Measurements from ENCODE around the gene PPT2.

DNA sequence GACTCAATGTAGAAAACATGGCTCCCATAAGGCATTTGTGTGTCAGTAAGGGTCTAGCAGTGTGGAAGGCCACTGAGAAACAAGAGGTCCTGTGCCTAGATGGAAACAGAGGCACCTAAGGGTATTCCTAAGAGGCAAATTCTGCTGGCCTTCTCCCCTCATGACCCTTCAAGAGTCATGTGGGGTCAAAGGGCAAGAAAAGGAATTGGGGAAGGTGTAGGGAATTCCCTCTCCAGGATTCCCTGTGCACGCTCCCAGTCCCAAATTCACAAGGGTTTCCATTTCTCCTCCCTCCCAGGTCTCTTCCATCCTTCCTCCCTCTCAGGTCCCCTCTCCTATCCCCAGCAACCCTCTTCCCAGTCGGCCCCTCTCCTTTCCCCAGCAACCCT, 21.4 kb downstream of the PPT2 start:
- TF ChIP-seq, protein P1, sequence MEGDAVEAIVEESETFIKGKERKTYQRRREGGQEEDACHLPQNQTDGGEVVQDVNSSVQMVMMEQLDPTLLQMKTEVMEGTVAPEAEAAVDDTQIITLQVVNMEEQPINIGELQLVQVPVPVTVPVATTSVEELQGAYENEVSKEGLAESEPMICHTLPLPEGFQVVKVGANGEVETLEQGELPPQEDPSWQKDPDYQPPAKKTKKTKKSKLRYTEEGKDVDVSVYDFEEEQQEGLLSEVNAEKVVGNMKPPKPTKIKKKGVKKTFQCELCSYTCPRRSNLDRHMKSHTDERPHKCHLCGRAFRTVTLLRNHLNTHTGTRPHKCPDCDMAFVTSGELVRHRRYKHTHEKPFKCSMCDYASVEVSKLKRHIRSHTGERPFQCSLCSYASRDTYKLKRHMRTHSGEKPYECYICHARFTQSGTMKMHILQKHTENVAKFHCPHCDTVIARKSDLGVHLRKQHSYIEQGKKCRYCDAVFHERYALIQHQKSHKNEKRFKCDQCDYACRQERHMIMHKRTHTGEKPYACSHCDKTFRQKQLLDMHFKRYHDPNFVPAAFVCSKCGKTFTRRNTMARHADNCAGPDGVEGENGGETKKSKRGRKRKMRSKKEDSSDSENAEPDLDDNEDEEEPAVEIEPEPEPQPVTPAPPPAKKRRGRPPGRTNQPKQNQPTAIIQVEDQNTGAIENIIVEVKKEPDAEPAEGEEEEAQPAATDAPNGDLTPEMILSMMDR (conservative IDR thresholded peaks at IDR 0.05; ENCODE audit: low read depth, low read length) = no peak
- TF ChIP-seq EZH2 (IDR thresholded peaks at IDR 0.05; ENCODE audit: borderline replicate concordance, low read depth, low read length, poor library complexity, severe bottlenecking) = no peak
